GM12875 (cell line): Measurements from ENCODE around the gene MSANTD2.

ENCODE experiments used
- H3K4me3 ChIP-seq: one replicate; pipeline ENCODE4 v1.5.1; 2011; ENCODE audit warnings: low read depth, low read length, control low read depth
- TF ChIP-seq, protein P1 (sequence below): IDR thresholded peaks from 2 replicates; pipeline ENCODE4 v1.5.1; 2011; ENCODE audit warnings: low read depth, mild to moderate bottlenecking, control low read depth, inconsistent platforms, low read length, moderate library complexity, borderline replicate concordance; ENCODE audit not compliant: insufficient read depth

Gene MSANTD2

DNA sequence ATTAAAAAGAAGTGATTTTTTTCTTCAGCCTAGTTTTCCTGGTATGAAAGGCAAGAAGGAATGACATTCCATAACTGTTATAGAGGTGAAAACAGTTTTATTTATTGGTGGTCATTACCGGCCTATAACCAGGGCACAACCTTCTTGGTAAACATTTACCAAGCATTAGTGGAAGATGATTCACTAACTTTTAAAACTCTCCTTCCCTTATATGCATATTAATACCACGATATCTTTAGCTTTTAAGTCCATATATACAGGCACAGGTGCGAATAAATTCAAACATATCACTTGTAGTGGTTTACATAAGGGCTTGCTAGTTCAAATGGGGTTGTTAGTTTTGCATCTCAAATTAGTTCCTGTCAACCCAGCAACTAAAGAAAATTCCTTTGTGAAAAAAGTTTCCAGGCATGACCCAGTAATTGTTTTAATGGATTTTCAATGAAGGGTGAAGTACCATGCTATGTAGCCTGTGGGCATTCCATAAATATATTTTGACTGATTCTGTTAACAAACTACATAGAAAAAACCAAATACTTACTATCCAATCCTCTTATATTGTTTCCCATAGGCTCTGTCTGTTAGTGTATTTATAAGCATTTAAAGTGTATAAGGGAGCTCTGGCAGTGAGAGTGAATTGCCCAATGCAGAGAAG is 34.4 kb upstream of the MSANTD2 start:
- H3K4me3 ChIP-seq = no peak overlapping the region
- TF ChIP-seq, protein P1, sequence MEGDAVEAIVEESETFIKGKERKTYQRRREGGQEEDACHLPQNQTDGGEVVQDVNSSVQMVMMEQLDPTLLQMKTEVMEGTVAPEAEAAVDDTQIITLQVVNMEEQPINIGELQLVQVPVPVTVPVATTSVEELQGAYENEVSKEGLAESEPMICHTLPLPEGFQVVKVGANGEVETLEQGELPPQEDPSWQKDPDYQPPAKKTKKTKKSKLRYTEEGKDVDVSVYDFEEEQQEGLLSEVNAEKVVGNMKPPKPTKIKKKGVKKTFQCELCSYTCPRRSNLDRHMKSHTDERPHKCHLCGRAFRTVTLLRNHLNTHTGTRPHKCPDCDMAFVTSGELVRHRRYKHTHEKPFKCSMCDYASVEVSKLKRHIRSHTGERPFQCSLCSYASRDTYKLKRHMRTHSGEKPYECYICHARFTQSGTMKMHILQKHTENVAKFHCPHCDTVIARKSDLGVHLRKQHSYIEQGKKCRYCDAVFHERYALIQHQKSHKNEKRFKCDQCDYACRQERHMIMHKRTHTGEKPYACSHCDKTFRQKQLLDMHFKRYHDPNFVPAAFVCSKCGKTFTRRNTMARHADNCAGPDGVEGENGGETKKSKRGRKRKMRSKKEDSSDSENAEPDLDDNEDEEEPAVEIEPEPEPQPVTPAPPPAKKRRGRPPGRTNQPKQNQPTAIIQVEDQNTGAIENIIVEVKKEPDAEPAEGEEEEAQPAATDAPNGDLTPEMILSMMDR = no peak

DNA sequence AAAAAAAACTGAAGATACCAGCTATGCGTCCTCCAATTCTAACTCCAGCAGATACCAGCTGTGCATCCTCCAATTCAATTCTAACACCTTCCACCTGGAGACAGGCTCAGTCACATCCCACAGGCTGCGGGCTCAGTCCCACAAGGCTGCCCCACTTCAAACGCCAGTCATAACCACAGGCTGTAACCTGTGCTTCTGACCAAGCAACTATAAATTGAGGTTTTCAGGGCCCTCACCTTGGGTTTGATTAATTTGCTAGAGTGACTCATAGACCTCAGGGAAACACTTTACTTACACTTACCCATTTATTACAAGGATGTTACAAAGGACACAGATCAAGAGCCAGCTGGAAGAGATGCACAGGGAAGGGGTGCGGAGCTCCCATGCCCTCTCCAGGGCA is 32.4 kb upstream of the MSANTD2 start:
- TF ChIP-seq, protein P1 = no peak
- no peak overlapping the region for H3K4me3 ChIP-seq

DNA sequence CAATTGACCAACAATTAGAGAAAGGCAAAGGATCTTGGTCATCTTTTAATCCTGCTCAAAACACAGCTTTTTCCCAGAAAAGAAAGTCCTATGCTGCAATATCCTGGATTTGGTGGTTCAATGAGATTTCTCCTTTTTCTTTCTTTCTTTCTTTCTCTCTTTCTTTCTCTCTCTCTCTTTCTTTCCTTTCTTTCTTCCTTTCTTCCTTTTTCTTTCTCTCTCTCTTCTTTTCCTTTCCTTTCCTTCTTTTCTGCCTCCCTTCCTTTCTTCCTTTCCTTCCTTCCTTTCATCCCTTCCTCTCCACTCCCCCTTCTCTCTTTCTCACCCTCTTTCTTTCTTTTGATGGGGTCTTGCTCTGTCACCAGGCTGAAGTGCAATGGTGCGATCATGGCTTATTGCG is 31.7 kb upstream of the MSANTD2 start:
- TF ChIP-seq, protein P1 = no peak
- no peak overlapping the region for H3K4me3 ChIP-seq

DNA sequence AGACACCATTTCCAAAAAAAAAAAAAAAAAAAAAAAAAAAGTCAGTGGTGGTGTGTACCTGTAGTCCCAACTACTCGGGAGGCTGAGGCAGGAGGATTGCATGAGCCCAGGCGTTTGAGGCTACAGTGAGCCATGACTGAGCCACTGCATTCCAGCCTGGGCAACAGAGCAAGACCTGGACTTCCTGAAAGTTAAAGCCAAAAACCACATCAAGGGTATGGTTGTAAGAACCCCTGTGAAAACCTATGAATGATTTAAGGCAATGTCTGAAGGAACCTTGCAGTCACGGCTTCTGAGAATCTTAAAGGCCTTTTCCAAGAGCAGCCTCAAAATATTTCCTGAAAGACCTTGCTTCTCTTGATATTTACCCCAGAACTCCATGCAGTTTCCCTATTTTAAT is 30.5 kb upstream of the MSANTD2 start:
- no peak overlapping the region for H3K4me3 ChIP-seq
- TF ChIP-seq, protein P1 = no peak

DNA sequence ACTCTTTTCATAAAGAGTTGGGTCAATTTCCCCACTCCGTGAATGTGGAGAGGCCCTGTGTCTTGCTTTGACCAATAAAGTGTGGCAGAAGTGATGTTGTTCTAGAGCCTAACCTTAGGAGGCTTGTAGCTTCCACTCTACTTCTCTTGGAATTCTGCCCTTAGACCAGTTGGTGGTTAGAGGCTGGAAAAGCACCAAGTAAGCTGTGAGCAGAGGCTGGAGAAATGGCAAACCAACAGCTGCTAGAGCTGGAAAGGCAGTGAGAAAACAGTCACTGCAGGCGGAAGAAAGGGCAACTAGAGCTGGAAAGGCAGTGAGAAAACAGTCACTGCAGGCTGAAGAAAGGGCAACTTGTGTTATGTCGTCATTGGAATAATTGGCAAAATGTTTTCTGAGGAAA is 29.8 kb upstream of the MSANTD2 start:
- TF ChIP-seq, protein P1 = no peak
- no peak overlapping the region for H3K4me3 ChIP-seq

DNA sequence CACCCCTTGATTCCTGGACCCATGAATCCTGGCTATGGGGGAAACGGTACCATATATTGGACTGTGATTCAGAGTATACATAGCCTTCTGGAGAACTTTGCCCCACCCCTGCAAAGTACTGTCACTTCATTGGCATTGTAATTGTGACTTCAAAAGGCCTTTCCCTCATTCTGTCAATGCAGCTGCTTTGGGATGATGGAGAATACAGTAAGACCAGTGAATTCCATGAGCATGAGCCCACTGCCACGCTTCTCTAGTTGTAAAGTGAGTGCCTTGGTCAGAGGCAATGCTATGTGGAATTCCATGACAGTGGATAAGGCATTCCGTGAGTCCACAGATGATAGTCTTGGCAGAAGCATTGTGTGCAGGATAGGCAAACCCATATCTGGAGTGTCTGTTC is 25.7 kb upstream of the MSANTD2 start:
- TF ChIP-seq, protein P1 = no peak
- H3K4me3 ChIP-seq = no peak overlapping the region
